Lung (tissue), 12 donors: ENCODE data around the gene ESAM. TPM values are rescaled to one million over a fixed set of nuclear protein-coding genes. Genes with fewer than 3 reads are reported as not detected.
"Not testable (repeated sequence)": the region's sequence is repeated elsewhere in the genome, so short reads cannot be mapped to it uniquely, and the experiment has no call there.

Experiments
- ATAC-seq: fragments of 200-7000 bp; cut with Tn5 transposase; one replicate; pipeline ENCODE4 v1.9.1; 2020; ENCODE audit warnings: moderate number of reproducible peaks; ENCODE audit not compliant: insufficient read depth, low FRiP score
- DNase-seq, 3 donors: peaks; one replicate each; pipeline ENCODE4 v3.0.0-alpha.2; 2013 to 2017
- H3K27ac ChIP-seq, 2 donors: one replicate each; pipeline ENCODE4 v1.5.1; 2013; ENCODE audit warnings: mild to moderate bottlenecking in 2 of 2, moderate library complexity in 2 of 2, control low read depth in 1 of 2, inconsistent platforms in 1 of 2, low read depth in 1 of 2, low read length in 1 of 2
- H3K27me3 ChIP-seq, 3 donors: one replicate each; pipeline ENCODE4 v1.5.1; 2013; ENCODE audit warnings: low read length in 2 of 3; ENCODE audit not compliant: control insufficient read depth in 3 of 3, insufficient read depth in 3 of 3
- H3K36me3 ChIP-seq, 4 donors: one replicate each; pipeline ENCODE4 v1.5.1; 2013; ENCODE audit warnings: low read length in 4 of 4, mild to moderate bottlenecking in 1 of 4, moderate library complexity in 1 of 4; ENCODE audit not compliant: control insufficient read depth in 4 of 4, insufficient read depth in 4 of 4
- H3K4me1 ChIP-seq, 5 donors: one replicate each; pipeline ENCODE4 v1.5.1; 2013; ENCODE audit warnings: low read length in 5 of 5, mild to moderate bottlenecking in 2 of 5, moderate library complexity in 1 of 5; ENCODE audit not compliant: control insufficient read depth in 5 of 5, insufficient read depth in 5 of 5
- H3K4me3 ChIP-seq: one replicate; pipeline ENCODE4 v1.5.1; 2013; ENCODE audit warnings: mild to moderate bottlenecking, control low read depth, moderate library complexity
- H3K9ac ChIP-seq, 2 donors: one replicate each; pipeline ENCODE4 v1.5.1; 2013; ENCODE audit warnings: low read length in 2 of 2, control low read depth in 1 of 2; ENCODE audit not compliant: insufficient read depth in 1 of 2
- H3K9me3 ChIP-seq, 4 donors: one replicate each; pipeline ENCODE4 v1.5.1; 2013; ENCODE audit warnings: low read length in 3 of 4, mild to moderate bottlenecking in 1 of 4, moderate library complexity in 1 of 4; ENCODE audit not compliant: control insufficient read depth in 4 of 4, insufficient read depth in 3 of 4
- WGBS, 2 donors: extraction: QIAGEN DNeasy Blood & Tissue Kit; methylation state at CpG; one replicate each; pipeline ENCODE4 v1.1.7; 2013; 5-methylcytosine and 5-hydroxymethylcytosine counted together
- polyA plus RNA-seq, 2 donors: library from polyadenylated mRNA; stranded (reverse); fragments of 200-250 nt; gene quantifications; one replicate each; pipeline ENCODE4 v1.2.1, GENCODE V29; 2013
- total RNA-seq, 2 donors: library from RNA; depleted of rRNA in 1 of 2; stranded (reverse); fragments of >200 nt in 1 of 2; gene quantifications; one replicate each; pipeline ENCODE4 v1.2.1, GENCODE V29; 2014 to 2021
- TF ChIP-seq, protein P1 (sequence below): IDR thresholded peaks from 2 replicates; pipeline ENCODE4 v1.5.1; 2012; ENCODE audit warnings: mild to moderate bottlenecking; ENCODE audit errors: control extremely low read depth, extremely low read depth
- donor health status: control.
- donor health status: control.
- donor health status: Bipolar disorder and iron deficiency.
- donor health status: healthy.
- donor health status: DM: yes; HTN: yes; CAD: no.

The ESAM gene
- total and polyA plus RNA-seq, 4 donors: 77.7 to 142 (median 130) TPM

DNA sequence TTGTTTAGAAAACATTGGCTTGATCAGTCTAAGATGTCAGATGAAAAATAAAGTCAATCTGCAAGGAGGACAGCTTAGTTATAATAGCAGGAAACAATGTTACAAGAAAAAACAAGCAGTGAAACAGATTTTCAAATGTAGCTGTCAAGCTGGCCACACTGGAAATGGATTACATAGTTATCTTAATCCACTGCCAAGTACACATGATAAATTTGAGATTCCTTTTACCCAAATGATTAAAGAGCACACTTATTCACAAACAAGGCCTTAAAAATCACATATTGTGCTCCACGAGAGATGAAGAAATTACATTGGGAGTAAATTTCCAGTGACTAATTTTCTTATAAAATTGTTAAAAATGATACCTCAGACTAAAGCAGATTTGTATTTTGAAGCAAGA lies 17.5 kb upstream of the ESAM start:
- Histone ChIP-seq H3K27me3 (no peaks in the 10 kb centered on the region), H3K4me1 (no peaks in the 10 kb centered on the region), H3K9ac (no peak overlapping the region), H3K9me3 (no peaks in the 10 kb centered on the region), H3K4me3 (no peak overlapping the region), H3K36me3 (peaks cover 2 to 4% (median 4%) of the 10 kb centered on the region in 4 donors), H3K27ac (no peak overlapping the region)
- ATAC-seq (no peak), DNase-seq (no peak)
- TF ChIP-seq, protein P1, sequence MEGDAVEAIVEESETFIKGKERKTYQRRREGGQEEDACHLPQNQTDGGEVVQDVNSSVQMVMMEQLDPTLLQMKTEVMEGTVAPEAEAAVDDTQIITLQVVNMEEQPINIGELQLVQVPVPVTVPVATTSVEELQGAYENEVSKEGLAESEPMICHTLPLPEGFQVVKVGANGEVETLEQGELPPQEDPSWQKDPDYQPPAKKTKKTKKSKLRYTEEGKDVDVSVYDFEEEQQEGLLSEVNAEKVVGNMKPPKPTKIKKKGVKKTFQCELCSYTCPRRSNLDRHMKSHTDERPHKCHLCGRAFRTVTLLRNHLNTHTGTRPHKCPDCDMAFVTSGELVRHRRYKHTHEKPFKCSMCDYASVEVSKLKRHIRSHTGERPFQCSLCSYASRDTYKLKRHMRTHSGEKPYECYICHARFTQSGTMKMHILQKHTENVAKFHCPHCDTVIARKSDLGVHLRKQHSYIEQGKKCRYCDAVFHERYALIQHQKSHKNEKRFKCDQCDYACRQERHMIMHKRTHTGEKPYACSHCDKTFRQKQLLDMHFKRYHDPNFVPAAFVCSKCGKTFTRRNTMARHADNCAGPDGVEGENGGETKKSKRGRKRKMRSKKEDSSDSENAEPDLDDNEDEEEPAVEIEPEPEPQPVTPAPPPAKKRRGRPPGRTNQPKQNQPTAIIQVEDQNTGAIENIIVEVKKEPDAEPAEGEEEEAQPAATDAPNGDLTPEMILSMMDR: no peak
- WGBS, 2 donors: 85% methylated on average over 1 of the region's 1 CpG

DNA sequence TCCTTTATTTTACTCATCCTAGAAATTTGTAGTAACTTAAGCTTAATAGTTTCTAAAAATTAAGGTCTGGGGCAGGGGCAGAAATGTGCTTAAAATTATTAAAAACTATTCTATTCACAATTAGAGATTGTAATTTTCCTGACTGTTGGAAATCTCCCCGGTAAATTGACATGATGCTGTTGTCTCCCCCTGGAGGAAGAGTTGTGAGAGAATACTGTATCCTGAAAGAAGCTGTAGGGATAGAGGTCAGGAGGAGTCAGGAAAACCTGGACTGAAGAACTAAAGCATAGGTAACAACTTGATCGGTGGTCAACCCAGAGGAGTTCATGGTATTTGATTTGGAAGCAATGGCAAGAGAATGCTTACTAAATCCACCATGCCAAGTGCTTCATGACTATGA lies 16.2 kb upstream of the ESAM start:
- TF ChIP-seq, protein P1: no peak
- Histone ChIP-seq H3K27ac (no peak overlapping the region), H3K4me3 (no peak overlapping the region), H3K27me3 (no peaks in the 10 kb centered on the region), H3K9ac (no peak overlapping the region), H3K36me3 (peaks cover 2 to 4% (median 4%) of the 10 kb centered on the region in 4 donors), H3K4me1 (no peaks in the 10 kb centered on the region), H3K9me3 (no peaks in the 10 kb centered on the region)
- 86 to 88% methylated on average over 2 of the region's 2 CpGs for WGBS, 2 donors
- ATAC-seq (no peak), DNase-seq (no peak)

DNA sequence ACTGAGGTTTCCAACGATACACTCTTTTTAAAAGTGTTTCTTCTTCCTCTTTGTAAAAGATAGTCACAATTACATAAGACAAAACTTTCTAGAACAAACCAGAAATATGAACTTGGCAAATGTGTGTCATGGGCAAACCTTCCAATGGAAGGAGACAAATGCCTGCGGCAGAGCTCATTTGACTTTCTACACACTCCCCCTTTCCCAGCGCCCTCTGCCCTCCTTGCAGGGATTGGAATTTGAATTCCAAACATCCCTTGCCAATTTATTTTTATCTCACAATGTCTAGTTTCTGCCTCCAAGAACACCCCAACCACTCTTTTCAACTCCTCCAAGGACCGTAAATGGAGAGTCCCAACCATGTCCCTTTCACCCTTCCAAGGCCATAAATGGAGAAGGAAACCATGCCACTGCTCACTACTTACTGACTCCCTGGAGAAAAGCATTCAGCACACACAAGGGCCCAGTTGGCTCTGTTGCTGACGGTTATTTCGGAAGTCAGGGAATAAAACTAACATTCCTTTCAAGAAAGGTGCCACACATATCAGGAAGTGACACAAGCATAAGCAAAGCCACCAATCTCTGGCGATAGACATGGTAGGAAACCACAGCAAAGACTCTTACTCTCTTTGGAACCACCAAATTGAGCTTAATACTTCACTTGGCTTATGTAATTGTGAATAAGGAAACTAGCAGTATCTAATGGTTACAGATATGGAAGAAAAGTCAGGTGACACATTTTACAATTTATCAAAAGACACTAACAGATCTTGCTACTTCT lies 15.0 kb upstream of the ESAM start:
- ATAC-seq: no peak
- Histone ChIP-seq H3K27ac (no peak overlapping the region), H3K27me3 (no peaks in the 10 kb centered on the region), H3K9me3 (no peaks in the 10 kb centered on the region), H3K9ac (no peak overlapping the region), H3K4me1 (no peaks in the 10 kb centered on the region), H3K36me3 (peaks cover 2 to 9% (median 5%) of the 10 kb centered on the region in 4 donors), H3K4me3 (no peak overlapping the region)
- TF ChIP-seq, protein P1: no peak
- WGBS, 2 donors: 75 to 77% methylated on average over 7 of the region's 7 CpGs
- no peak for DNase-seq

DNA sequence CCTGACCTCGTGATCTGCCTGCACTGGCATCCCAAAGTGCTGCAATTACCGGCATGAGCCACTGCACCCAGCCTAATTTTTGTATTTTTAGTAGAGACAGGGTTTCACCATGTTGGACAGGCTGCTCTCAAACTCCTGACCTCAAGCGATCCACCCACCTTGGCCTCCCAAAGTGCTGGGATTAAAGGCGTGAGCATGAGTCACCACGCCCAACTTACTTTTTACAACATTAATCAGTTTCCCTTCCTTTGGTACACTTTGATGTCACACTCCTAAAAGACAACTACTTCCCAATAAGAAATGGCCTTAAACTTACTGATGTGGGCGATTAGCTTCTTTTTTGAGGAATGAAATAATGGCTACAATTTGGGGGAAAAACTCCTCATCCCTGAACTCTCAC lies 8.9 kb upstream of the ESAM start:
- peaks cover 12 to 30% (median 13%) of the 10 kb centered on the region in 4 donors for H3K36me3 ChIP-seq
- H3K4me1 ChIP-seq, H3K4me3 ChIP-seq, H3K9ac ChIP-seq, H3K27me3 ChIP-seq, H3K27ac ChIP-seq, H3K9me3 ChIP-seq, ATAC-seq, DNase-seq: not testable (repeated sequence)
- WGBS, 2 donors: 96 to 97% methylated on average over 6 of the region's 6 CpGs
